NCI-H2196 (cell line): Measurements from ENCODE around the gene PDLIM3.

Source experiments
- DNase-seq: peaks from one replicate; lab custom pipeline; 2025; ENCODE audit not compliant: unreplicated experiment; lab: John Stamatoyannopoulos, UW

Gene PDLIM3

GRCh38 chr4:185472103-185472542, 63.2 kb downstream of the PDLIM3 start:
- DNase-seq: no peak

- DNase-seq: peak; percentile 77
These were observed 63.8 kb downstream of the PDLIM3 start, which contains the start of gene CCDC110 for GRCh38 chr4:185471235-185472102. Gene CCDC110 (minus strand): TSS chr4:185471733. CDS start chr4:185471683, 50 bp downstream.

- peak; percentile 34 for DNase-seq
These were observed 64.7 kb downstream of the PDLIM3 start for GRCh38 chr4:185470501-185471195.

- DNase-seq: no peak
These were observed 65.6 kb downstream of the PDLIM3 start for GRCh38 chr4:185469580-185470154.

- no peak for DNase-seq
These were observed 66.3 kb downstream of the PDLIM3 start for GRCh38 chr4:185468999-185469398.

- DNase-seq: no peak
These were observed 67.3 kb downstream of the PDLIM3 start for GRCh38 chr4:185467991-185468390.

- DNase-seq: no peak
These were observed 68.2 kb downstream of the PDLIM3 start for GRCh38 chr4:185467101-185467500.

GRCh38 chr4:185465707-185466106, 69.6 kb downstream of the PDLIM3 start:
- DNase-seq: no peak

GRCh38 chr4:185464887-185465286, 70.4 kb downstream of the PDLIM3 start:
- no peak for DNase-seq

GRCh38 chr4:185464183-185464582, 71.1 kb downstream of the PDLIM3 start:
- DNase-seq: no peak

GRCh38 chr4:185463541-185463940, 71.8 kb downstream of the PDLIM3 start:
- DNase-seq: no peak

GRCh38 chr4:185461565-185461964, 73.7 kb downstream of the PDLIM3 start:
- no peak for DNase-seq

GRCh38 chr4:185457136-185457535, 78.2 kb downstream of the PDLIM3 start:
- DNase-seq: peak; percentile 9

GRCh38 chr4:185456131-185456530, 79.2 kb downstream of the PDLIM3 start:
- no peak for DNase-seq
